OCI-M2 (cell line): ENCODE measurements around the gene PCF11.

Experiments
- DNase-seq: peaks from one replicate; lab custom pipeline; 2025; ENCODE audit not compliant: unreplicated experiment; lab: John Stamatoyannopoulos, UW

PCF11 gene

DNA sequence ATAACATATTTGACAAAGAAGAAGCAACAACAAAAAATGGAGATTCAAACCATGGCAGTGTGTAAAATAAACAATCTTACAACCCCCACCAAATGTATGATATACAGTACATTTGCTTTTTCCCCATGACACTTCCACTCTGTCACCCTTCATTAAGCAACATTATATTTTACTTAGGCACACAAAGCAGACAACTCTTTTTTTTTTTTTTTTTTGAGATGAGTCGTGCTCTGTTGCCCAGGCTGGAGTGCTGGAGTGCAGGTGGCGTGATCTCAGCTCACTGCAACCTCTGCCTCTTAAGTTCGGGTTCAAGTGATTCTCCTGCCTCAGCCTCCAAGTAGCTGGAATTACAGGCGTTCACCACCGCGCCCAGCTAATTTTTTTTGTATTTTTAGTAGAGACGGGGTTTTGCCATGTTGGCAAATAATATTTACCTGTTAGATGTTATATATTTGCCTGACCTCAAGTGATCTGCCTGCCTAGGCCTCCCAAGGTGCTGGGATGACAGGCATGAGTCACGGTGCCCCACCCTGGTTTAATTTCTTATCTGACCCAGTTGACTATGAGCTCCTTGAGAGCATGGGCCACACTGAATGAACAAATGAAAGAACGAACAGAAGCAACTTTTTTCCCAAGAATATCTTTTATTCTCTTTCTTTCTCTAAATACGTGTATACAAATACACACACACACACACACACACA is 5.5 kb upstream of the PCF11 start:
- DNase-seq, result no peak

- no peak for DNase-seq
Observed at GRCh38 chr11:83152264-83152663, 4.7 kb upstream of the PCF11 start.

- DNase-seq, result no peak
Observed at GRCh38 chr11:83153764-83154163, 3.2 kb upstream of the PCF11 start.

GRCh38 chr11:83156144-83156995 is 561 bp upstream of the PCF11 start:
- DNase-seq, result peak; percentile 85

GRCh38 chr11:83157594-83158356 is 844 bp downstream of the PCF11 start:
- DNase-seq, result no peak

- DNase-seq, result no peak
Observed at GRCh38 chr11:83158357-83158786, 1.4 kb downstream of the PCF11 start.

- no peak for DNase-seq
Observed at GRCh38 chr11:83158965-83159901, 2.3 kb downstream of the PCF11 start.

DNA sequence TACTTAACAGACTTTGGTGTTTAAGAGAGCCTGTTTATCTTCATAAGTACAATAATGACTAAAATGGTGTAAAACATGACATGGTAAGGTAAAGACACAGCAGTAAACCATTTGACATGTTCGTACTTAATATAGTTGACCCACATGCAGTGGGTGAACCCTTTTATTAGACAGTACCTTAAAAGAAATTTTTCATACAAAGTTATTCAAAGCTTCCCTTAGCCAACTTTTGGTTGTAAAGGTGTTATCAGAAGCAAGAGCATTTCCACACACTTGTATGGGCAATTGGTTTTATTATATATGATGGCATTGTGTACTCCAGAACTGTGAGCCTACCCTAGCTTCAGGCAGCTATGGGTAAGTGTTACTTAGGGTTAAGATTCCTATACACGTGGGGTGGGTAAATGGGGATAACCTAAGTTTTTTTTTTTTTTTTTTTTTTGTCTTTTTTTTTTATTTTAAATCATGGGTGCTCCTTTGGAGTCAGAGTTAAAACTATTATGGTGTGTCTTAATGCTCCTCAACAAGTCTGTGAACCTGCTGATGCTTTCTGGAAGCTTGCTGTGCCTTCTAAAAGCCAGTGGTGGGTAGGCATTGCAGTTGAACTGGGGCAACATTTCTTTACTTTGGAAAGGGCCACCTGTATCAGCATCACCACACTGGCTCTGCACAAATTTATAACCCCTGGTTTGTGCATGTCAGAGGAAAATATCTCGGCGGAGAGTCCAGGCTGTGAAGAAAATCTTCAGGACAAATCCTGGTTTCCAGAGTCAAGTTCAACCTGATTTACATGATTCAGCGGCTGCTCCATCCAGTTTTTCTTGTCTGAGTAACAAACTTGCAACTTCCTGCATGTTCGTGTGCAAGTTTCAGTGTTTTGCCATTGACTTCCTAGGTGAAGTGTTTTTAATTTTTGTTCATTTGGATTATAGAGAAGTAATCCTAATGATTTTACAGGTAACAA is 3.3 kb downstream of the PCF11 start:
- no peak for DNase-seq

DNA sequence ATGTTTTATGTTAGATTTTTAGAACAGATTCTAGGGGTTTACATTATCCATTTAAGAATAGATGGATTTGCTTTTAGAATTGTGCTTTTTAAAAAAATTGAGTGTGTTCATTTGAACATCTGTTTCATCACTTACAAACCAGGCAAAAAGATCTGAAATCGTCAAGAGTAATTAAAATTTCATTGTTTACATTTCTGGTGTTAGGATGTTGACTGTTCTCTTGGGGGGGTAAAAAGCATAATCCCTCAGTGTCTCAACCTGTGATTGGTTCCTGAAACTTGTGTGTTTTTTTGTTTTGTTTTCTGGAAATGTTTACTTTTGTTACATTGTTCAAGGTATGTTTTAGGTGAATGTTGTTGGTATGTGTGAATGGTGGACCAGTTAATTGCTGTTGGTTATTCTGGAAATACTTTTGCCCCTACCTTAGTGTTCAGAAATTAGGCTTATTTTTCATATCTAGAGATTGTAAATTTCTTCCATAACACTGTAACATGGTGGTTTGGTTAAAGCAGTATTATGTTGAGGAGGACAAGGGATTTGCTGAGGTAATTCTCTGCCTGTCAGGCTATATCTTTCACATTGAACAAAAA is 4.8 kb downstream of the PCF11 start:
- no peak for DNase-seq

- DNase-seq, result no peak
Observed at GRCh38 chr11:83162377-83162776, 5.4 kb downstream of the PCF11 start.

- no peak for DNase-seq
Observed at GRCh38 chr11:83166193-83166866, 9.4 kb downstream of the PCF11 start.

DNA sequence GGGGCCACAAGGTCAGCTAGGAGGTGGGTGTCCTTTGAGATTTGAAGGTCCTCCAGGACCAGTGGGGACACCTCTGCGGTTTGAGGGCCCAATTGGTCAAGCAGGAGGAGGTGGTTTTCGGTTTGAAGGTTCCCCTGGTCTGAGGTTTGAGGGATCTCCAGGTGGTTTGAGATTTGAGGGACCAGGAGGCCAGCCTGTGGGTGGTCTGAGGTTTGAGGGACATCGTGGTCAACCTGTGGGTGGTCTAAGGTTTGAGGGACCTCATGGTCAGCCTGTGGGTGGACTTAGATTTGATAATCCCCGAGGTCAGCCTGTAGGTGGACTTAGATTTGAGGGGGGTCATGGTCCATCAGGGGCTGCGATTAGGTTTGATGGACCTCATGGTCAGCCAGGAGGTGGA is 11.8 kb downstream of the PCF11 start:
- DNase-seq, result no peak

DNA sequence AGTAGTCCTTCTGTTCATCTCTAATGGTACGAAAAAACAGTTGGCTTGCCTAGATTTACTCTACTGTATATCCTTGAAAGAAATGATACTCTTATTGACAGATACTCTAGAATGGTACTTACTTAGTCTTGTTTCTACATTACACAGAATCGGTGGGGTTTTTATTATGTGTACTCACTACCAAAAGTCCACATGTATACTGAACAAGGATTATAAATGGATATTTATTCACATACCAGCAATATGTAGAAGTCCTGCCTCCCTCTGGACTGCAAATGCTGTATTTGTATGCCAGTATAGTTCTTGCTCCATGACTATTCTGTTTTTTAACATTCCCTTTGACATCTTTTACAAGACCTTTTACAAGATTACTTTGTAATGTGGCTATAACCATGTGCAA is 13.9 kb downstream of the PCF11 start:
- no peak for DNase-seq

- DNase-seq, result no peak
Observed at GRCh38 chr11:83172551-83172950, 15.6 kb downstream of the PCF11 start.

- DNase-seq, result no peak
Observed at GRCh38 chr11:83174008-83174407, 17.1 kb downstream of the PCF11 start.

GRCh38 chr11:83175815-83176214 is 18.9 kb downstream of the PCF11 start:
- no peak for DNase-seq

GRCh38 chr11:83181815-83182214 is 24.9 kb downstream of the PCF11 start:
- DNase-seq, result no peak

DNA sequence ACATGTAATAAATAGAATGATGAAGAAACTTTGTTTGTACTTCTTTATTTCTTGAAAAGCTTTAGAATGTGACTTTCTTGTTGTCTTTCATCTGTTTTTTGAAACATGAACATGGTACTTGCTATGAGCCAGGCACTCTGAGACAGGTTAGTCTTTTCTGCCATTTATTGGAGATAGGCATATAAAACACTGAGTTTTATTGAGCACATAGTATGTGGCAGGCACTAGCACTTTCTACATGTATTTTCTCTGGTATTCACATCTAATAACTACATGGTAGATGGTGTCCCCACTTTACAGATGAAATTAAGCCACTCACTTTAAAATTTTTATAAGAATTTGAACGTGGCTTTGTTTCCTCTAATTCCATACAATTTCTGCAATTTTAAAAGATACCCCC is 28.8 kb downstream of the PCF11 start:
- DNase-seq, result no peak

DNA sequence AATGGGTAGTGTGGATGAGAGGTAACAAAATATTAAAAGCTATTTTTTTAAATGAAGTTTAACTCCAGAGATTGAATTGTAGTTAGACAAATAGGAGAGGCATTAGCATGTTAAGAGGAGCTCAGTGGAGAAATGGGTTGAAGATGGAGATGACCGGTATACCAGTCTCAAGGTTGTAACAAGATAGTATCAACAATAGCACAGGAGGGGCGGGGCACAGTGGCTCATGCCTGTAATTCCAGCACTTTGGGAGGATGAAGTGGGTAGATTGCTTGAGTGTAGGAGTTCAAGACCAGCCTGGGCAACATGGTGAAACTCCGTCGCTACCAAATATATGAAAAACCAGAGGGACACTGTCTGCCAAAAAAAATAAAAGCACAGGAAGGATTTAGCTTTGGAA is 30.5 kb downstream of the PCF11 start:
- DNase-seq, result no peak
